Activated CD4-positive, CD25-positive, alpha-beta regulatory T cell treated with anti-CD3 and anti-CD28 coated beads, Interleukin-2, amount 50 U/mL, for 72 hours (primary cell): ENCODE data around the gene DNAJC12.
"Not testable (repeated sequence)": the region's sequence is repeated elsewhere in the genome, so short reads cannot be mapped to it uniquely, and the experiment has no call there.

Experiments
- DNase-seq: peaks from one replicate; pipeline ENCODE4 v3.0.0; 2021

Gene DNAJC12

GRCh38 chr10:67837541-67838314 lies at the start of gene DNAJC12:
Gene DNAJC12, minus strand, starts transcription at chr10:67838188. Its CDS starts 177 bp downstream, at chr10:67838011.
- DNase-seq, result no peak

- peak; percentile 78 for DNase-seq
Observed at GRCh38 chr10:67884842-67885670, 47.1 kb upstream of the DNAJC12 start.

DNA sequence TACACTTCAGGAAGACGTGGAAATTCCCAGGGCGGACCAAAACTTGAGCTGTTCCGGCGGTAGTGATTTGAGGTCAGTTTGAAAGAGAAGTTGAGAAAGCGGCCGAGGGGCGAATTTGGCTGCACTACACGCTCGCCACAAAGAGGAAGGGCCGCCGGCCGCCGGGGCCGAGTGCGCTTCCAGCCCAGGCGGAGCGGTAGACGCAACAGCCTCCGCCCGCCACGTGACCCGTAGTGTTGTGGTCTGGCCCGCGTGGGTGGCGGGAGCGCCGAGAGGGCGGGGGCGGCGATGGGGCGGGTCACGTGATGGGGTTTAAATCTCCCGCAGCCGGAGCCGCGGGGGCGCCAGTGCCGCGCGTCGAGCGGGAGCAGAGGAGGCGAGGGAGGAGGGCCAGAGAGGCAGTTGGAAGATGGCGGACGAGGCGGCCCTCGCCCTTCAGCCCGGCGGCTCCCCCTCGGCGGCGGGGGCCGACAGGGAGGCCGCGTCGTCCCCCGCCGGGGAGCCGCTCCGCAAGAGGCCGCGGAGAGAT lies 46.4 kb upstream of the DNAJC12 start, which contains the start of gene SIRT1:
Gene SIRT1, plus strand, starts transcription at position 344 of the 529 bp plus-strand sequence. Its CDS starts 66 bp downstream, at position 410.
- peak; percentile 93 for DNase-seq

- DNase-seq, result no peak
Observed at GRCh38 chr10:67883710-67884312, 45.8 kb upstream of the DNAJC12 start.

GRCh38 chr10:67878133-67878532 lies 40.1 kb upstream of the DNAJC12 start:
- no peak for DNase-seq

- not testable (repeated sequence) for DNase-seq
Observed at GRCh38 chr10:67877421-67877820, 39.4 kb upstream of the DNAJC12 start.

DNA sequence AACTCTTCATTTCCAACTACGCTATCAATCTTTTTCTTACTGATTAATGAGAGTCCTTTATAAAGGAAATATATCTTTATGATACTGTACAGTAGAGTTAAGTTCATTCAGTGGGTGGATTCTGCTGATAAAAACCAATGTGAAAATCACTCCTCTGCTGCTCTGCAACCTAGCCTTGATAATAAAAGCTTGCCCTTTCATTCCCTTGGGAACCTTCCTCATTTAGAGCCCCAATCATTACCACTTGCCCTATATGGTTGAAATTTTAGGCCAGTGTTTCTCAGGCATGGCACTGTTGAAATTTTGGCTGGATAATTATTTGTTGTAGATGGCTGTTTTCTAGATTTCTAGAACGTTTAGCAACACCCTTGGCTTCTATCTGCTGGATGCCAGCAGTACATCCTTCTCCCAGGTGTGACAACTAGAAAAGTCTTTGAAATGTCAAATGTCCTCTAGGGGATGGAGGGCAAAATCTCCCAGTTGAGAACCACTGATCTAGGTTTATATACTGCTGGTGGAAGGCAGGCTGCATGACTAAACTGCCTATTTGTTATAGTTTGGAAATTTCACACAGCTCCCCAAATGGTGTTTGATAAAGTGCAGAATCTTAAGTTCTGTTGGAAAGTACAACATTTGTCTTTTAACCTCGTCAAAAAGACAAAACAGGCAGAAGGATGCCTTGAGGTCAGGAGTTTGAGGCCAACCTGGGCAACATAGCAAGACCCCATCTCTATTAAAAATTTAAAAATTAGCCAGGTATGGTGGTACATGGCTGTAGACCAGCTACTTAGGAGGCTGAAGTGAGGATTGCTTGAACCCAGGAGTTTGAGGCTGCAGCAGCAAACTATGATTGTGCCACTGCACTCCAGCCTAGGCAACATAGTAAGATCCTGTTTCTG lies 37.6 kb upstream of the DNAJC12 start:
- no peak for DNase-seq

DNA sequence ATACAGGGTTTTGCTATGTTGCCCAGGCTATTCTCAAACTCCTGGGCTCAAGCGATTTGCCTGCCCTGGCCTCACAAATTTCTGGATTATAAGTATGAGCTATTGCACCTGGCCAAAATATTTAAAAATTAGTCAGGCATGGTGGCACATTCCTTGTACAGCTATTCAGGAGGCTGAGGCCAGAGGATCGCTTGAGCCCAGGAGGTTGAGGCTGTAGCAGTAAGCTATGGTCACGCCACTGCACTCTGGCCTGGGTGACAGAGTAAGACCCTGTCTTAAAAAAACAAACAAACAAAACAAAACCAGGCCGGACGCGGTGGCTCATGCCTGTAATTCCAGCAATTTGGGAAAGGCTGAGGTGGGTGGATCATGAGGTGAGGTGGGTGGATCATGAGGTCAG lies 32.0 kb upstream of the DNAJC12 start:
- DNase-seq, result no peak

DNA sequence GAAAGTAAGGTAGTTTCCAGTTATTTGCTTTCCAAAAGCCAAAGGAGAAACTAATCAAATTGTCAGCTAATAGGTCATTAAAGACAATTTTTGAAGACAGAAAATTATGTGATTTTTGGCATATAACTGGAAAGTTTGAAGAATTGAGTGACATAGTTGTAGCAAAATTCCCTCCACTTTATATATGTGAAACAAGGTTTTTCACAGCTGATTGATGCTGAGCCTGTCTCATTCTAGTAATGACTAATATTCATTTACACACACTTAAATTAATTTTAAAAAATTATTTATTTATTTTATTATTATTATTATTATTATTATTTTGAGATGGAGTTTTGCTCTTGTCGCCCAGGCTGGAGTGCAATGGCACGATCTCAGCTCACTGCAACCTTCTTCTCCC lies 30.1 kb upstream of the DNAJC12 start:
- no peak for DNase-seq

GRCh38 chr10:67864607-67865371 lies 26.8 kb upstream of the DNAJC12 start:
- no peak for DNase-seq

GRCh38 chr10:67863094-67863493 lies 25.1 kb upstream of the DNAJC12 start:
- DNase-seq, result no peak

GRCh38 chr10:67861750-67862432 lies 23.9 kb upstream of the DNAJC12 start:
- no peak for DNase-seq

GRCh38 chr10:67858971-67859370 lies 21.0 kb upstream of the DNAJC12 start:
- DNase-seq, result no peak

DNA sequence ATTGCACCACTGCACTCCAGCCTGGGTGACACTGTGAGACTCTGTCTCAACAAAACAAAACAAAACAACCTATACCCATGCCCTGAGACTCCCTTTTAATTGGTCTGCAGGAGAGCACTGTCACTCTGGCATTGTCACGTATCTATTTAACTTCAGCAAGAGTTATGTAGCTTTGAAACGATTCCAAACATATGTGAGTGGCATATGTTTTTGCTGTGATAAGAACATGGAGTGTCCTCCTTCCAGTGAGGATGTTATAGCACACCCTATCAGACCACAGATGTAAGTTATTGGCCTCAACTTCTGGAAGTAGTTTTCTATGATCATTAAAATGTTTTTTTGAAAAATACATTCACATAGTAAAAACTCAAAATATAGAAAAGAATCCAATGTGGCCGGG lies 15.5 kb upstream of the DNAJC12 start:
- no peak for DNase-seq

DNA sequence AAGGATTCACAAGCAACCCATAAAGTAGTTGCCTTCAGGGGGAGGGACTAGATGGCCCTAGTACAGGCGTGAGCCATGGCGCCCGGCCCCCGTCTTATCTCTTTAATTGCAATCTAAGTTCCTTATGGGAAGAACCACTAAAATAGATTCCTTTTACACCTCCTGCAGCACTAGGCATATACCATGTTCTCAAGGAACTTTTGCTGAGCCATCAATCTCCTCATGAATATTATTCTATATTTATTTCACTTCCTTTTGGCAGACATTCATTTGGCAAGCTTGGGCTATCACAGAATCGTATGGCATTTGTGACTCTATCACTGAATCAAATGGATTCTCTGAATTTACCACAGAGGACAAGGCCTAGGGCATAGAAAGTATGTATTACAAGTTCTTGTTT lies 14.8 kb upstream of the DNAJC12 start:
- DNase-seq, result no peak

- no peak for DNase-seq
Observed at GRCh38 chr10:67851186-67851585, 13.2 kb upstream of the DNAJC12 start.

DNA sequence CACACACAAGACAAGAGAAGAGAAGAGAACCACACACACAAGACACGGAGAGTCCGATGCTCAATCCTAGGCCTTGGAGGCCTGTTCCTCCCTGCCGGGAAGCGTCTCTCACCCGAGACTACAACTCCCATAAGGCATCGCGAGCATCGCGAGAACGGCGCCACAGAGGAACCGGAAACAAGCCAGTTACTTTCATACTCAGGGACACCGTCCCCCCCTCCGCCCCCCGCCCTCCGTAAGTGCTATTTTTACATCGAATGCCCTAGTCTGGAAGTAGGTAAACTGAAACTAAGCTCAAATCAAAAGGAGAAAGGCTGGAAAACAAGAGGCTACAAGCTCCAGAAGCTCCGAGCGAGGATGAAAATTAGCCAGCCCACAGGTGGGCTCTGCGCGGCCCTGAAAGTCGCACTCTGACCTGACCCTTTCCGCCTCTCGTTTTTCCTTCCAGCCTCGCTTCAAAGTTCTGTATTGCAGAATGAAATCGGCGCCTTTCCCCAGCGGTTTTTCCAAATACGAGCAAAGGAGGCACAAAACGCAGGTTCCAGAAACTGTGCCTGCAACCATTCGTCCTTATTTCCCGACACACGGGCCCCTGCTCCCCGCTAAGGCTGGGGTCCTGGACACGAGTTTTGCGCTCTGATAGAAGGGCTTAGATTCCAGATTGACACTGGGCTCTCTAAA lies 11.5 kb upstream of the DNAJC12 start:
- DNase-seq, result peak; percentile 92

DNA sequence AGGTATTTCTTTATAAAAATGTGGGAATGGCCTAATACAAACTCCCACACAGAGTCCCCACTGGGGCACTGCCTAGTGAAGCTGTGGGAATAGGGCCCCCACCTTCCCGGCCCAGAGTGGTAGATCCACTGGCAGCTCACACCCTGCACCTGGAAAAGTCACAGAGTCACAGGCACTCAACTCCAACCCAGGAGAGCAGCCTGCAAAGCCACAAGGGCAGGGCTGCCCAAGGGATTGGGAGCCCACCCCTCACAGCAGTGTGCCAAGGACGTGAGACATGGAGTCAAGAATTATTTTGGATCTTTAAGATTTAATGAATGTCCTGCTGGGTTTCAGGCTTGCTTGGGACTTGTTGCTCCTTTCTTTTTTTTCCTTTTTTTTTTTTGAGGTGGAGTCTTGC lies 5.3 kb upstream of the DNAJC12 start:
- no peak for DNase-seq

DNA sequence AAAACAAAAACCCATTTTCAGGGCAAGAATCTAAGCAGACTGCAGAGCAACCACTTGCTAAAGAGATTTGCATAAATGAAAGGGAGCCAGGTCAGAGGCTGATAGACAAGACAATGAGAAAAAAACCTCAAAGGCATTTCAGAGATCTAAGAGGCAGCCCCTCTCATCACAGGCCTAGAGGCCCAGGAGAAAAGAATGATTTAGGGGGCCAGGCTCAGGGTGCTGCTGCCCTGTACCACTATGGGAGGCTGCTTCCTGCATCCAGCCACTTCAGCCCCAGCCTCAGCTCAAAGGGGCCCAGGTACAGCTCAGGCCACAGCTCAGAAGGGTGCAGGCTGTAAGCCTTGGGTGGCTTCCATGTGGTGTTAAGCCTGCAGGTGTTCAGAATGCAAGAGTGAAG lies 3.7 kb upstream of the DNAJC12 start:
- no peak for DNase-seq

GRCh38 chr10:67839951-67840350 lies 2.0 kb upstream of the DNAJC12 start:
- DNase-seq, result no peak
